PC-3 (cell line): ENCODE data around the gene OR10G8. TPM values are rescaled to one million over a fixed set of nuclear protein-coding genes. Genes with fewer than 3 reads are reported as not detected.

Experiments used
- ATAC-seq: fragments of 200-7000 bp; cut with Tn5 transposase; 2 replicates; pipeline ENCODE4 v1.9.1; 2020; ENCODE audit warnings: mild to moderate bottlenecking, moderate library complexity
- BruUV-seq: library from RNA; stranded (reverse); fragments of 400-500 nt; replicated peaks from 2 replicates; lab custom pipeline; 2021; lab: Mats Ljungman, UMichigan
- CTCF ChIA-PET: fragments of 300-600 bp; sonication (Branson Sonifier 250); formaldehyde crosslinking; loops from one replicate; lab custom pipeline; 2022; ENCODE audit warnings: antibody characterized with exemption; lab: Charles Lee
- POLR2A ChIA-PET: fragments of 300-600 bp; sonication (Branson Sonifier 250); formaldehyde crosslinking; loops from one replicate; lab custom pipeline; 2022; ENCODE audit warnings: antibody characterized with exemption; ENCODE audit not compliant: unreplicated experiment; lab: Charles Lee
- DNase-seq: peaks from one replicate; pipeline ENCODE4 v3.0.0-alpha.2; 2015
- H2AFZ ChIP-seq: fragments of 300-600 bp; sonication (generic); 2 replicates; pipeline ENCODE4 v1.6.0; 2016; ENCODE audit warnings: antibody characterized with exemption, low read length
- H3F3A ChIP-seq: fragments of 300-600 bp; sonication (generic); one replicate; pipeline ENCODE4 v1.6.0; 2017; ENCODE audit warnings: antibody characterized with exemption, low read length, control low read depth, mild to moderate bottlenecking; ENCODE audit not compliant: unreplicated experiment
- H3K27ac ChIP-seq: fragments of 300-600 bp; sonication (generic); 2 replicates; pipeline ENCODE4 v1.5.1; 2016; ENCODE audit warnings: mild to moderate bottlenecking, low read length
- H3K27me3 ChIP-seq: fragments of 300-600 bp; sonication (generic); 2 replicates; pipeline ENCODE4 v1.6.1; 2016; ENCODE audit warnings: low read length, mixed read lengths
- H3K36me3 ChIP-seq: fragments of 300-600 bp; sonication (generic); 2 replicates; pipeline ENCODE4 v1.6.1; 2016; ENCODE audit warnings: low read depth, mixed run types, low read length, mixed read lengths
- H3K4me1 ChIP-seq: fragments of 300-600 bp; sonication (generic); 2 replicates; pipeline ENCODE4 v1.5.1; 2016; ENCODE audit warnings: low read length; ENCODE audit not compliant: insufficient read depth
- H3K4me2 ChIP-seq: fragments of 300-600 bp; sonication (generic); 2 replicates; pipeline ENCODE4 v1.6.0; 2016; ENCODE audit warnings: low read length
- H3K4me3 ChIP-seq: fragments of 300-600 bp; sonication (generic); 2 replicates; pipeline ENCODE4 v1.5.1; 2016; ENCODE audit warnings: mild to moderate bottlenecking, low read length, mixed read lengths
- H3K79me2 ChIP-seq: fragments of 300-600 bp; sonication (generic); 2 replicates; pipeline ENCODE4 v1.6.1; 2017; ENCODE audit warnings: low read length, mixed read lengths
- H3K9ac ChIP-seq: fragments of 300-600 bp; sonication (generic); 2 replicates; pipeline ENCODE4 v1.6.0; 2016; ENCODE audit warnings: mild to moderate bottlenecking, low read length
- H3K9me2 ChIP-seq: fragments of 300-600 bp; sonication (generic); replicated peaks from 2 replicates; pipeline ENCODE4 v1.6.1; 2016; ENCODE audit warnings: mixed run types, low read length, mixed read lengths
- H3K9me3 ChIP-seq: fragments of 300-600 bp; sonication (generic); 2 replicates; pipeline ENCODE4 v1.6.1; 2016; ENCODE audit warnings: low read length, mixed read lengths
- H4K20me1 ChIP-seq: fragments of 300-600 bp; sonication (generic); 2 replicates; pipeline ENCODE4 v1.6.1; 2016; ENCODE audit warnings: low read length, mixed read lengths
- CTCF ChIP-seq: fragments of 300-600 bp; sonication (generic); conservative IDR thresholded peaks from 2 replicates; pipeline ENCODE4 v1.5.1; 2017; ENCODE audit warnings: antibody characterized with exemption, low read depth, mild to moderate bottlenecking, low read length
- EZH2 ChIP-seq: fragments of 300-600 bp; sonication (generic); IDR thresholded peaks from one replicate; pipeline ENCODE4 v1.6.1; 2017; ENCODE audit warnings: antibody characterized with exemption, mild to moderate bottlenecking, low read length; ENCODE audit not compliant: unreplicated experiment
- EZH2phosphoT487 ChIP-seq: fragments of 300-600 bp; sonication (generic); IDR thresholded peaks from 2 replicates; pipeline ENCODE4 v1.6.1; 2018; ENCODE audit warnings: mild to moderate bottlenecking, antibody characterized with exemption, low read length, borderline replicate concordance
- intact Hi-C: fragments of 100-400 bp; cut with micrococcal nuclease; formaldehyde crosslinking; loops from 2 replicates; pipeline ENCODE4 v1.9.0; 2023
- total RNA-seq: library from RNA; depleted of rRNA; stranded (reverse); fragments of >200 nt; gene quantifications from 2 replicates; pipeline ENCODE4 v1.2.3, GENCODE V29; 2014

The OR10G8 gene
- total RNA-seq, 1 experiment from 2014 or later = not detected

DNA sequence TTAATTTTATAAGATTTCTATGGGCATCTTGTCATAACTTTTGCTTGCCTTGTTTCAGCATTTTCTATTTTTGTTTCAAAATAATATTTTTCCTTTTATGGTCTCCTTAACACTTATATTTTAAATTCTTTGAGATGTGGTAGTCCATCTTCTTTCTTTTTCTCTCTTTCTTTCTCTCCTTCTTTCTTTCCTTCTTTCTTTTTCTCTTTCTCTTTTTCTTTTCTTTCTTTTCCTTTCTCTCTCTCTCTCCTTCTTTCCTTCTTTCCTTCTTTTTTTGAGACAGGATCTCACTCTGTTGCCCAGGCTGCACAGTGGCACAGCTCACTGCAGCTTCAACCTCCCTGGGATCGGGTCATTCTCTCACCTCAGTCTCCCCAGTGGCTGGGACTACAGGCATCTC is 50.7 kb downstream of the OR10G8 start:
- Histone ChIP-seq H3K4me2 (no peak overlapping the region), H3K36me3 (no peaks in the 10 kb centered on the region), H3K9ac (no peak overlapping the region), H3K27me3 (peaks cover 74% of the 10 kb centered on the region), H3K9me2 (no peaks in the 10 kb centered on the region), H3F3A (no peaks in the 10 kb centered on the region), H2AFZ (no peak overlapping the region), H3K9me3 (no peaks in the 10 kb centered on the region), H3K27ac (no peak overlapping the region), H3K4me3 (no peak overlapping the region), H3K4me1 (peaks cover 10% of the 10 kb centered on the region), H4K20me1 (no peaks in the 10 kb centered on the region), H3K79me2 (no peaks in the 10 kb centered on the region)
- intact Hi-C loops = no loop called here
- no peak for TF ChIP-seq CTCF
- no peak for TF ChIP-seq EZH2phosphoT487
- no peak for TF ChIP-seq EZH2
- BruUV-seq = no TSS peak
- DNase-seq (no peak), ATAC-seq (no peak)
- CTCF ChIA-PET = interaction anchor here (0.6 kb wide), 1 partner anchor 1005 kb away, joined by 3 read pairs; no protein-coding TSS in a partner anchor
- POLR2A ChIA-PET = no interaction called here

DNA sequence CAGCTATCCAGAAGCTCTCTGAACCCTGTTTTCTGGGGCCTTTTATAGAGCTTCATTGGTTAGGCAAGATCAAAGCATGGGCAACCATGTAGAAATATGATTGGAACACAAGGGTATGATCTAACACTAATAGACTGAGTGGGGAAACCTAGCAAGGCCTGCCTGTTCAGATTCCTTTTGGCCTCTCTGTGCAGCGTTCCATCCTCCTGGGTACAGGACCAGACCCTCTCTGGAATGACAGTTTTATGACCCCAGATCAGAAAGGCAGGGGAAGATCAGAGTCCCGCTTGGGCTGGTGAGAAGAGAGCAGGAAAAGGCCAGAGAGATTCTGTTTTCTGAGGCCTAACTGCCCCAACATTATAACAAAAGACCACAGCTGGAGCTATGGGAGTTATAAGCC is 52.0 kb downstream of the OR10G8 start:
- Histone ChIP-seq H3K9ac (no peak overlapping the region), H3K4me1 (peaks cover 10% of the 10 kb centered on the region), H3K9me2 (no peaks in the 10 kb centered on the region), H3K4me3 (no peak overlapping the region), H4K20me1 (no peaks in the 10 kb centered on the region), H3K27me3 (peaks cover 73% of the 10 kb centered on the region), H2AFZ (no peak overlapping the region), H3K4me2 (no peak overlapping the region), H3K79me2 (no peaks in the 10 kb centered on the region), H3K9me3 (no peaks in the 10 kb centered on the region), H3F3A (no peaks in the 10 kb centered on the region), H3K36me3 (no peaks in the 10 kb centered on the region), H3K27ac (no peak overlapping the region)
- intact Hi-C loops = no loop called here
- BruUV-seq = no TSS peak
- DNase-seq (no peak), ATAC-seq (no peak)
- POLR2A ChIA-PET = no interaction called here
- CTCF ChIA-PET = no interaction called here
- TF ChIP-seq CTCF = no peak
- no peak for TF ChIP-seq EZH2
- TF ChIP-seq EZH2phosphoT487 = no peak

GRCh38 chr11:124079631-124080326 is 53.2 kb downstream of the OR10G8 start:
- no peak overlapping the region for H3K4me3 ChIP-seq
- DNase-seq (no peak), ATAC-seq (no peak)
- no peak for TF ChIP-seq EZH2
- TF ChIP-seq EZH2phosphoT487 = no peak
- TF ChIP-seq CTCF = no peak
- H3K4me2 ChIP-seq = no peak overlapping the region
- no peak overlapping the region for H3K27ac ChIP-seq
- no peaks in the 10 kb centered on the region for H3F3A ChIP-seq
- no peak overlapping the region for H2AFZ ChIP-seq
- ChIA-PET POLR2A (no interaction called here), CTCF (no interaction called here)
- H3K9me2 ChIP-seq = no peaks in the 10 kb centered on the region
- H3K27me3 ChIP-seq = peaks cover 73% of the 10 kb centered on the region
- no peaks in the 10 kb centered on the region for H4K20me1 ChIP-seq
- no peak overlapping the region for H3K9ac ChIP-seq
- intact Hi-C loops = no loop called here
- no peaks in the 10 kb centered on the region for H3K9me3 ChIP-seq
- no peaks in the 10 kb centered on the region for H3K36me3 ChIP-seq
- peaks cover 10% of the 10 kb centered on the region for H3K4me1 ChIP-seq
- BruUV-seq = no TSS peak
- no peaks in the 10 kb centered on the region for H3K79me2 ChIP-seq
